NCI-H187 (cell line): Measurements from ENCODE around the gene EPB41L1.

Experiments used
- DNase-seq, 2 experiments: peaks; one replicate each; lab custom pipeline; 2025; lab: John Stamatoyannopoulos, UW

The EPB41L1 gene

GRCh38 chr20:36281785-36282380 lies 127.3 kb downstream of the EPB41L1 start:
- no peak for DNase-seq
